IMR-90 (cell line): Measurements from ENCODE around the gene UNC5A. TPM values are rescaled to one million over a fixed set of nuclear protein-coding genes. Genes with fewer than 3 reads are reported as not detected.

ENCODE experiments used
- ATAC-seq: fragments of 200-7000 bp; cut with Tn5 transposase; 2 replicates; pipeline ENCODE4 v1.9.1; 2020; ENCODE audit warnings: low read depth, mild to moderate bottlenecking, moderate library complexity
- BruUV-seq: library from RNA; stranded (reverse); fragments of 400-500 nt; replicated peaks from 2 replicates; lab custom pipeline; 2021; lab: Mats Ljungman, UMichigan
- CTCF ChIA-PET: fragments of 300-600 bp; formaldehyde crosslinking; extraction: SDS; loops from one replicate; lab custom pipeline; 2021; ENCODE audit warnings: antibody characterized with exemption; lab: Yijun Ruan, JAX
- POLR2A ChIA-PET: fragments of 300-600 bp; sonication (Branson Sonifier 250); formaldehyde crosslinking; loops from one replicate; lab custom pipeline; 2022; ENCODE audit warnings: antibody characterized with exemption; ENCODE audit not compliant: unreplicated experiment; lab: Charles Lee
- DNase-seq: peaks from one replicate; pipeline ENCODE4 v3.0.0; 2013
- H2AFZ ChIP-seq: replicated peaks from 2 replicates; pipeline ENCODE3; 2013; ENCODE audit warnings: low read length, mild to moderate bottlenecking; ENCODE audit not compliant: poor library complexity
- H2AK5ac ChIP-seq: 2 replicates; pipeline ENCODE4 v1.6.1; 2013; ENCODE audit warnings: low read depth, low read length, inconsistent platforms
- H2AK9ac ChIP-seq: replicated peaks from 2 replicates; pipeline ENCODE3; 2013; ENCODE audit warnings: mild to moderate bottlenecking, low read depth, low read length, moderate library complexity; ENCODE audit not compliant: poor library complexity
- H2BK120ac ChIP-seq: 2 replicates; pipeline ENCODE4 v1.6.1; 2013; ENCODE audit warnings: low read depth, low read length, inconsistent platforms
- H2BK15ac ChIP-seq: 3 replicates; pipeline ENCODE4 v1.6.1; 2013; ENCODE audit warnings: low read depth, low read length, inconsistent platforms
- H2BK20ac ChIP-seq: 2 replicates; pipeline ENCODE4 v1.6.1; 2013; ENCODE audit warnings: low read depth, mild to moderate bottlenecking, inconsistent platforms, low read length, moderate library complexity
- H2BK5ac ChIP-seq: 2 replicates; pipeline ENCODE4 v1.6.1; 2013; ENCODE audit warnings: mild to moderate bottlenecking, low read depth, low read length, inconsistent platforms; ENCODE audit not compliant: poor library complexity, severe bottlenecking
- H3K14ac ChIP-seq: replicated peaks from 2 replicates; pipeline ENCODE4 v1.6.1; 2013; ENCODE audit warnings: low read depth, low read length, inconsistent platforms
- H3K18ac ChIP-seq: 2 replicates; pipeline ENCODE4 v1.6.1; 2013; ENCODE audit warnings: low read depth, low read length, control low read depth
- H3K23ac ChIP-seq: 2 replicates; pipeline ENCODE4 v1.6.1; 2013; ENCODE audit warnings: low read depth, low read length, inconsistent platforms
- H3K27ac ChIP-seq: 2 replicates; pipeline ENCODE4 v1.5.1; 2013; ENCODE audit warnings: mild to moderate bottlenecking, control low read depth, low read length; ENCODE audit not compliant: insufficient read depth
- H3K27me3 ChIP-seq: 2 replicates; pipeline ENCODE4 v1.6.1; 2013; ENCODE audit warnings: low read length; ENCODE audit not compliant: control insufficient read depth, insufficient read depth
- H3K36me3 ChIP-seq: 2 replicates; pipeline ENCODE4 v1.6.1; 2013; ENCODE audit warnings: low read length, mixed read lengths; ENCODE audit not compliant: control insufficient read depth, insufficient read depth
- H3K4ac ChIP-seq: 2 replicates; pipeline ENCODE4 v1.6.1; 2013; ENCODE audit warnings: low read depth, low read length, inconsistent platforms
- H3K4me1 ChIP-seq: 2 replicates; pipeline ENCODE4 v1.6.1; 2013; ENCODE audit warnings: low read length, mixed read lengths; ENCODE audit not compliant: control insufficient read depth, insufficient read depth
- H3K4me2 ChIP-seq: 2 replicates; pipeline ENCODE4 v1.6.1; 2013; ENCODE audit warnings: low read depth, mild to moderate bottlenecking, control low read depth, low read length, moderate library complexity
- H3K4me3 ChIP-seq: 2 replicates; pipeline ENCODE4 v1.5.1; 2013; ENCODE audit warnings: low read depth, mild to moderate bottlenecking, control low read depth, low read length, moderate library complexity; ENCODE audit not compliant: insufficient read depth
- H3K56ac ChIP-seq: 2 replicates; pipeline ENCODE4 v1.6.1; 2013; ENCODE audit warnings: low read length, inconsistent platforms; ENCODE audit not compliant: insufficient read depth; ENCODE audit errors: extremely low read depth
- H3K79me1 ChIP-seq, 2 experiments: 2 replicates each; pipeline ENCODE4 v1.6.1; 2013; ENCODE audit warnings: low read length in 2 of 2, inconsistent platforms in 1 of 2, low read depth in 1 of 2
- H3K9ac ChIP-seq: 2 replicates; pipeline ENCODE4 v1.6.1; 2013; ENCODE audit warnings: low read depth, low read length, control low read depth
- H3K9me1 ChIP-seq: 2 replicates; pipeline ENCODE4 v1.6.1; 2013; ENCODE audit warnings: low read length, inconsistent platforms; ENCODE audit not compliant: insufficient read depth
- H3K9me3 ChIP-seq: 2 replicates; pipeline ENCODE4 v1.6.1; 2013; ENCODE audit warnings: low read length; ENCODE audit not compliant: control insufficient read depth, insufficient read depth
- H4K20me1 ChIP-seq: 2 replicates; pipeline ENCODE4 v1.6.1; 2013; ENCODE audit warnings: low read length, inconsistent platforms; ENCODE audit not compliant: insufficient read depth
- H4K5ac ChIP-seq: 2 replicates; pipeline ENCODE4 v1.6.1; 2013; ENCODE audit warnings: mild to moderate bottlenecking, low read depth, low read length, control low read depth
- H4K8ac ChIP-seq, 2 experiments: 2 replicates each; pipeline ENCODE4 v1.6.1; 2013; ENCODE audit warnings: low read depth in 2 of 2, low read length in 2 of 2, control low read depth in 1 of 2, inconsistent platforms in 1 of 2
- H4K91ac ChIP-seq: 2 replicates; pipeline ENCODE4 v1.6.1; 2013; ENCODE audit warnings: low read depth, low read length, inconsistent platforms; ENCODE audit not compliant: insufficient read depth
- BHLHE40 ChIP-seq: fragments of 150-350 bp; IDR thresholded peaks from 2 replicates; pipeline ENCODE4 v1.6.1; 2016; ENCODE audit warnings: mild to moderate bottlenecking, low read depth, low read length
- FOS ChIP-seq: fragments of 150-350 bp; IDR thresholded peaks from 2 replicates; pipeline ENCODE4 v1.6.1; 2016; ENCODE audit warnings: low read depth, low read length
- MAZ ChIP-seq: IDR thresholded peaks from 2 replicates; pipeline ENCODE4 v1.6.1; 2012; ENCODE audit warnings: low read depth, mild to moderate bottlenecking, low read length, improper control_type of control experiment, moderate library complexity, borderline replicate concordance
- MXI1 ChIP-seq: IDR thresholded peaks from 2 replicates; pipeline ENCODE4 v1.6.1; 2012; ENCODE audit warnings: low read depth, mild to moderate bottlenecking, low read length, moderate library complexity, borderline replicate concordance
- NFE2L2 ChIP-seq: fragments of 150-350 bp; IDR thresholded peaks from 2 replicates; pipeline ENCODE4 v1.6.1; 2016; ENCODE audit warnings: low read depth, mild to moderate bottlenecking, low read length
- RFX5 ChIP-seq: IDR thresholded peaks from 2 replicates; pipeline ENCODE4 v1.8.0; 2012; ENCODE audit warnings: low read depth, mild to moderate bottlenecking, low read length, moderate library complexity
- SMC3 ChIP-seq: fragments of 150-350 bp; IDR thresholded peaks from 2 replicates; pipeline ENCODE4 v1.6.1; 2016; ENCODE audit warnings: low read depth, mild to moderate bottlenecking, antibody characterized with exemption, low read length, moderate library complexity
- WGBS, 2 experiments: methylation state at CpG; one replicate each; pipeline versions ENCODE4 v1.1.5 to v1.1.7; 2013; ENCODE audit warnings: missing lambda C conversion rate in 2 of 2; ENCODE audit not compliant: insufficient read length in 1 of 2; ENCODE audit errors: extremely low coverage in 2 of 2; 5-methylcytosine and 5-hydroxymethylcytosine counted together
- dilution Hi-C: fragments of 300-500 bp; cut with HindIII; formaldehyde crosslinking; loops from one replicate; pipeline ENCODE4 v1.14.3; 2018; ENCODE audit warnings: low sequenced_read_pairs; ENCODE audit not compliant: unreplicated experiment
- in situ Hi-C: fragments of 300-500 bp; cut with MboI; formaldehyde crosslinking; loops from 3 replicates; pipeline ENCODE4 v1.14.3; 2019; ENCODE audit warnings: low sequenced_read_pairs, inconsistent platforms, mixed read lengths
- intact Hi-C: fragments of 100-400 bp; cut with micrococcal nuclease; formaldehyde crosslinking; loops from 2 replicates; pipeline ENCODE4 v1.10.0; 2022
- polyA plus RNA-seq, 3 experiments: library from polyadenylated mRNA; depleted of rRNA; stranded (reverse); fragments of >200 nt; gene quantifications; 2 replicates each; pipeline ENCODE4 v1.2.3, GENCODE V29; 2012; ENCODE audit warnings: low replicate concordance in 1 of 3
- total RNA-seq: library from RNA; depleted of rRNA; stranded (reverse); fragments of >200 nt; gene quantifications from 2 replicates; pipeline ENCODE4 v1.2.3, GENCODE V29; 2012
- TF ChIP-seq, protein P1 (sequence below): fragments of 150-350 bp; IDR thresholded peaks from 2 replicates; pipeline ENCODE4 v1.6.1; 2016; ENCODE audit warnings: low read depth, mild to moderate bottlenecking, low read length, moderate library complexity, borderline replicate concordance

UNC5A gene
- total and polyA plus RNA-seq, 2 of the 4 experiments (the other 2 are of a cell fraction): not detected

DNA sequence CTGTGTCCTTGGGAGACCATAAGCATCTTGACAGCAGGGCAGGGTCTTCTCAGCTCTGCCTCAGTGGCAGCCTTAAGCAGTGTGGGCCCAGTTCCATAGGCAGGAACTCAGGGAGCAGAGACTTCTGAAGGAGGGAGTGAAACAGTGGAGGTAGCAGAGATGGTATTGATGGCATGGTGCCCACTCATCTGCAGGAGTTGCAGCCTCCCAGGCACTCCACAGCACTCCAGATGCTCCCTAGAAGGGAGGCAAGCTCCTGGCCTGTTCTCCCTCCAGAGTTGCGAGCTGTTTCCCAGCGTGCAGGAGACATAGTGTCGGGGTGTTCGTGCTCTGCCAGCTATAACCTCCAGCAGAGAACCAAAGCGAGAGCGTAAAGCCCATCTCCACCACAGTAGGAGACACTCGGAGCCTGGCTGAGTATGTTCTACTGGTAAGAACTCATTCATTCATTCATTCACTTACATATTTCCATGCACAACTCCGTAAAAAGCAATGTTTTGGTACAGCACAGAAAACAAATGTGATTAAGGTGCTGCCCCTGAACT lies 31.4 kb upstream of the UNC5A start:
- peaks cover 50% of the 10 kb centered on the region for H3K27me3 ChIP-seq
- dilution Hi-C loops: no loop called here
- CTCF ChIA-PET: no interaction called here

More for the DNA sequence above, 31.4 kb upstream of the UNC5A start:
- intact Hi-C loops: no loop called here
- H4K20me1 ChIP-seq: no peaks in the 10 kb centered on the region; the same call in 1 of the 2 replicates
- no peak overlapping the region for H3K9ac ChIP-seq
- no peak overlapping the region for H2BK120ac ChIP-seq
- no peak overlapping the region for H4K91ac ChIP-seq
- no peaks in the 10 kb centered on the region for H3K79me1 ChIP-seq
- no peak overlapping the region for H3K56ac ChIP-seq
- WGBS, 2 experiments: no CpG with 5 or more reads among the region's 8 CpGs
- DNase-seq (no peak), ATAC-seq (no peak)
- no peak overlapping the region for H3K4me2 ChIP-seq
- no peak overlapping the region for H2AFZ ChIP-seq
- no TSS peak for BruUV-seq
- no peak overlapping the region for H2BK20ac ChIP-seq
- H3K9me3 ChIP-seq: no peaks in the 10 kb centered on the region; the same call in 1 of the 2 replicates
- H3K23ac ChIP-seq: no peak overlapping the region
- in situ Hi-C loops: no loop called here
- H2BK5ac ChIP-seq: no peak overlapping the region
- no peak overlapping the region for H3K27ac ChIP-seq
- H4K8ac ChIP-seq: no peak overlapping the region
- H3K4me3 ChIP-seq: no peak overlapping the region
- H2AK9ac ChIP-seq: no peak overlapping the region
- H3K4ac ChIP-seq: no peak overlapping the region
- POLR2A ChIA-PET: no interaction called here
- no peak overlapping the region for H2BK15ac ChIP-seq
- no peaks in the 10 kb centered on the region for H3K9me1 ChIP-seq
- no peaks in the 10 kb centered on the region for H3K4me1 ChIP-seq
- TF ChIP-seq, protein P1, sequence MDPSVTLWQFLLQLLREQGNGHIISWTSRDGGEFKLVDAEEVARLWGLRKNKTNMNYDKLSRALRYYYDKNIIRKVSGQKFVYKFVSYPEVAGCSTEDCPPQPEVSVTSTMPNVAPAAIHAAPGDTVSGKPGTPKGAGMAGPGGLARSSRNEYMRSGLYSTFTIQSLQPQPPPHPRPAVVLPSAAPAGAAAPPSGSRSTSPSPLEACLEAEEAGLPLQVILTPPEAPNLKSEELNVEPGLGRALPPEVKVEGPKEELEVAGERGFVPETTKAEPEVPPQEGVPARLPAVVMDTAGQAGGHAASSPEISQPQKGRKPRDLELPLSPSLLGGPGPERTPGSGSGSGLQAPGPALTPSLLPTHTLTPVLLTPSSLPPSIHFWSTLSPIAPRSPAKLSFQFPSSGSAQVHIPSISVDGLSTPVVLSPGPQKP: no peak
- TF ChIP-seq MAZ: no peak
- TF ChIP-seq FOS: no peak
- no peak for TF ChIP-seq SMC3
- no peak for TF ChIP-seq RFX5
- no peak for TF ChIP-seq BHLHE40
- TF ChIP-seq NFE2L2: no peak
- no peak for TF ChIP-seq MXI1
- no peak overlapping the region for H3K18ac ChIP-seq
- no peak overlapping the region for H3K14ac ChIP-seq
- no peak overlapping the region for H4K5ac ChIP-seq
- no peaks in the 10 kb centered on the region for H3K36me3 ChIP-seq
- H2AK5ac ChIP-seq: no peak overlapping the region
